Measurements from ENCODE around the gene ZNF732.

- TF ChIP-seq CTCF (IDR thresholded peaks at IDR 0.05) (no peak), POLR2A (IDR thresholded peaks at IDR 0.05) (no peak)
These were observed 9.1 kb upstream of the ZNF732 start for GRCh38 chr4:314296-314903.
